ENCODE results near the gene APLF.

GRCh38 chr2:68436270-68436669 is 31.1 kb upstream of the APLF start:
- TF ChIP-seq CTCF (IDR thresholded peaks at IDR 0.05) (no peak), EP300 (IDR thresholded peaks at IDR 0.05) (no peak)

Data from ovary (tissue), 3 donors.